Fibroblast of lung (primary cell): ENCODE data around the gene ROBO2. TPM values are rescaled to one million over a fixed set of nuclear protein-coding genes. Genes with fewer than 3 reads are reported as not detected.

Source experiments
- DNase-seq, 2 donors: peaks; one replicate each; pipeline versions ENCODE4 v3.0.0 to v3.0.0-alpha.2; 2010; ENCODE audit warnings: low read depth in 2 of 2
- H2AFZ ChIP-seq: 2 replicates; pipeline ENCODE4 v1.5.1; 2012; ENCODE audit warnings: low read length, control low read depth, inconsistent platforms
- H3K27ac ChIP-seq: 2 replicates; pipeline ENCODE4 v1.5.1; 2011; ENCODE audit warnings: low read length, control low read depth; ENCODE audit not compliant: insufficient read depth
- H3K27me3 ChIP-seq: 2 replicates; pipeline ENCODE4 v1.5.1; 2011; ENCODE audit warnings: mild to moderate bottlenecking, low read length; ENCODE audit not compliant: control insufficient read depth, insufficient read depth
- H3K36me3 ChIP-seq: 2 replicates; pipeline ENCODE4 v1.5.1; 2011; ENCODE audit warnings: low read length; ENCODE audit not compliant: control insufficient read depth, insufficient read depth
- H3K4me1 ChIP-seq: 2 replicates; pipeline ENCODE4 v1.5.1; 2011; ENCODE audit warnings: low read length; ENCODE audit not compliant: control insufficient read depth, insufficient read depth; ENCODE audit errors: extremely low read depth
- H3K4me2 ChIP-seq: 2 replicates; pipeline ENCODE4 v1.5.1; 2011; ENCODE audit warnings: low read length, control low read depth; ENCODE audit not compliant: insufficient read depth; ENCODE audit errors: extremely low read depth
- H3K4me3 ChIP-seq, 4 experiments: fragments of 200-600 bp in 1 of 4; sonication (generic) in 1 of 4; replicated peaks in 1 of 4; 2 replicates each; pipeline ENCODE4 v1.5.1; 2011 to 2016; ENCODE audit warnings: low read length in 4 of 4, low read depth in 3 of 4, mild to moderate bottlenecking in 3 of 4, control low read depth in 2 of 4, inconsistent platforms in 1 of 4, mixed read lengths in 1 of 4; ENCODE audit not compliant: insufficient read depth in 1 of 4; ENCODE audit errors: control extremely low read depth in 1 of 4
- H3K79me2 ChIP-seq: 2 replicates; pipeline ENCODE4 v1.5.1; 2012; ENCODE audit warnings: mild to moderate bottlenecking, low read length, inconsistent platforms; ENCODE audit not compliant: control insufficient read depth, insufficient read depth
- H3K9ac ChIP-seq: 2 replicates; pipeline ENCODE4 v1.5.1; 2011; ENCODE audit warnings: mild to moderate bottlenecking, low read length, control low read depth; ENCODE audit not compliant: insufficient read depth
- H3K9me3 ChIP-seq: 2 replicates; pipeline ENCODE4 v1.5.1; 2012; ENCODE audit warnings: low read depth, low read length; ENCODE audit not compliant: control insufficient read depth, insufficient read depth
- H4K20me1 ChIP-seq: 2 replicates; pipeline ENCODE4 v1.5.1; 2011; ENCODE audit warnings: low read length; ENCODE audit not compliant: control insufficient read depth, insufficient read depth; ENCODE audit errors: extremely low read depth
- EZH2 ChIP-seq: IDR thresholded peaks from 2 replicates; pipeline ENCODE4 v1.5.1; 2012; ENCODE audit warnings: low read length, control low read depth, mild to moderate bottlenecking; ENCODE audit errors: missing control alignments
- polyA plus RNA-seq, 2 donors: library from polyadenylated mRNA; depleted of rRNA in 1 of 2; stranded (reverse) in 1 of 2; unstranded in 1 of 2; fragments of >200 nt; gene quantifications; 2 replicates each; pipeline ENCODE4 v1.2.1, GENCODE V29; 2011 to 2012; ENCODE audit warnings: missing spikeins in 1 of 2
- total RNA-seq: library from RNA; depleted of rRNA; stranded (reverse); fragments of >200 nt; gene quantifications from 2 replicates; pipeline ENCODE4 v1.2.1, GENCODE V29; 2014
- TF ChIP-seq, protein P1 (sequence below), 2 donors: IDR thresholded peaks in 1 of 2; conservative IDR thresholded peaks in 1 of 2; 1 replicate in 1 of 2; 2 replicates in 1 of 2; pipeline ENCODE4 v1.5.1; 2011 to 2012; ENCODE audit warnings: low read length in 2 of 2, control low read depth in 1 of 2, inconsistent platforms in 1 of 2, low read depth in 1 of 2, mild to moderate bottlenecking in 1 of 2

Gene ROBO2
- total and polyA plus RNA-seq, 2 donors (not counting 1 experiment from before 2014, with no cell fraction given) = 0.83 to 1.5 TPM

DNA sequence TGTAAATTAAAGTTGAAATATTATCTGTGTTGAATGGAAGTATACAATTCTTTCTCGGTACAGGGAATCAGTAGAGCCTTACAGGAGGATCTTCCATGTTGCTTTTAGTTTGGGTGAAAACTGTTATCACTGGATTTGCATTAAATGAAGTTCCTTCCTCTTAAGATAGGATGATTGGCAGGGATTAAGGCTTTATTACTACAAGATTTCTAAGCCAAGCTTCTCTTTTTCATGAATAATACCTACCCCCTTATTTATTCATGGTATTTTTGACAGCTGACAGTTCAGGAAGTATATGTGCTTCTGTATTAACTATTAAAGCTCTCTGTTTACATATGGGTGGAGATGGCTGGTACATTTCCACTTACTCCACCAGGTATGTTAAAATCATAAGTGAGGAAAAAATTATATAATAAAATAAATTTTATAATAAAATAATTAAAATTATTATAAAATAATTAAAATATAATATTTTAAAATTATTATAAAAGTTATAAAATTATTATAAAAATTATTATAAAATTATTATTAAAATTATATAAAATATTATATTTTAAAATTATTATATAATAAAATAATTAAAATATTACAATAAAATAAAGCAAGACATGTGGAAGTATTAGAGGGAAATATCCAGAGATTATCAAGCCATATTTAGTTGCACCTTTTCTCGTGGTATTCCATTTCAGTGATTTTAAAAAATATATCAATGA lies 332.9 kb downstream of the ROBO2 start:
- Histone ChIP-seq H3K4me1 (no peaks in the 10 kb centered on the region), H4K20me1 (no peaks in the 10 kb centered on the region), H3K9me3 (no peaks in the 10 kb centered on the region), H3K79me2 (no peaks in the 10 kb centered on the region), H3K27me3 (no peaks in the 10 kb centered on the region), H3K4me2 (no peak overlapping the region), H3K4me3 (no peak overlapping the region), H3K27ac (no peak overlapping the region), H3K9ac (no peak overlapping the region), H3K36me3 (no peaks in the 10 kb centered on the region), H2AFZ (no peak overlapping the region)
- TF ChIP-seq, protein P1, sequence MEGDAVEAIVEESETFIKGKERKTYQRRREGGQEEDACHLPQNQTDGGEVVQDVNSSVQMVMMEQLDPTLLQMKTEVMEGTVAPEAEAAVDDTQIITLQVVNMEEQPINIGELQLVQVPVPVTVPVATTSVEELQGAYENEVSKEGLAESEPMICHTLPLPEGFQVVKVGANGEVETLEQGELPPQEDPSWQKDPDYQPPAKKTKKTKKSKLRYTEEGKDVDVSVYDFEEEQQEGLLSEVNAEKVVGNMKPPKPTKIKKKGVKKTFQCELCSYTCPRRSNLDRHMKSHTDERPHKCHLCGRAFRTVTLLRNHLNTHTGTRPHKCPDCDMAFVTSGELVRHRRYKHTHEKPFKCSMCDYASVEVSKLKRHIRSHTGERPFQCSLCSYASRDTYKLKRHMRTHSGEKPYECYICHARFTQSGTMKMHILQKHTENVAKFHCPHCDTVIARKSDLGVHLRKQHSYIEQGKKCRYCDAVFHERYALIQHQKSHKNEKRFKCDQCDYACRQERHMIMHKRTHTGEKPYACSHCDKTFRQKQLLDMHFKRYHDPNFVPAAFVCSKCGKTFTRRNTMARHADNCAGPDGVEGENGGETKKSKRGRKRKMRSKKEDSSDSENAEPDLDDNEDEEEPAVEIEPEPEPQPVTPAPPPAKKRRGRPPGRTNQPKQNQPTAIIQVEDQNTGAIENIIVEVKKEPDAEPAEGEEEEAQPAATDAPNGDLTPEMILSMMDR (conservative IDR thresholded peaks at IDR 0.05 in 1 of 2, IDR thresholded peaks at IDR 0.05 in 1 of 2; ENCODE audit: low read depth in 1 of 2, low read length in 2 of 2) = no peak
- TF ChIP-seq EZH2 = no peak
- DNase-seq = no peak

DNA sequence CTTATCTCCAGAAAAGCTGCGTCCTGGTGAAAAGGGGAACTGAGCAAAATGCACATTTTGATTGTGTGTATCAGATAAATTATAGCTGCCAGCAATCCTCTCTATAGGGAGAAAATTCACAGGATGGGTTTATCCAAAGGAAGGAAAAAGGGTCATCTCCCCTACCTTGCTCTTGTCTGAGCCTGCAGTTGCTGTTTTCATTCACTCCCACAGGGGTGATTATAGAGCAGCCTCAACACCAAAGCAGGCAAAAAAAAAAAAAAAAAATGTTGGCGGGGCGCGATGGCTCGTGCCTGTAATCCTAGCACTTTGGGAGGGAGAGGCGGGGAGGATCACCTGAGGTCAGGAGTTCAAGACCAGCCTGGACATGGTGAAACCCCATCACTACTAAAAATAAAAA lies 333.7 kb downstream of the ROBO2 start:
- DNase-seq = no peak
- H3K9me3 ChIP-seq = no peaks in the 10 kb centered on the region
- no peak overlapping the region for H2AFZ ChIP-seq
- TF ChIP-seq, protein P1 (conservative IDR thresholded peaks at IDR 0.05 in 1 of 2, IDR thresholded peaks at IDR 0.05 in 1 of 2; ENCODE audit: low read depth in 1 of 2, low read length in 2 of 2) = no peak
- H3K36me3 ChIP-seq = no peaks in the 10 kb centered on the region
- no peaks in the 10 kb centered on the region for H4K20me1 ChIP-seq
- no peak overlapping the region for H3K27ac ChIP-seq
- H3K4me1 ChIP-seq = no peaks in the 10 kb centered on the region
- no peaks in the 10 kb centered on the region for H3K27me3 ChIP-seq
- H3K79me2 ChIP-seq = no peaks in the 10 kb centered on the region
- H3K9ac ChIP-seq = no peak overlapping the region
- no peak overlapping the region for H3K4me2 ChIP-seq
- H3K4me3 ChIP-seq = no peak overlapping the region

DNA sequence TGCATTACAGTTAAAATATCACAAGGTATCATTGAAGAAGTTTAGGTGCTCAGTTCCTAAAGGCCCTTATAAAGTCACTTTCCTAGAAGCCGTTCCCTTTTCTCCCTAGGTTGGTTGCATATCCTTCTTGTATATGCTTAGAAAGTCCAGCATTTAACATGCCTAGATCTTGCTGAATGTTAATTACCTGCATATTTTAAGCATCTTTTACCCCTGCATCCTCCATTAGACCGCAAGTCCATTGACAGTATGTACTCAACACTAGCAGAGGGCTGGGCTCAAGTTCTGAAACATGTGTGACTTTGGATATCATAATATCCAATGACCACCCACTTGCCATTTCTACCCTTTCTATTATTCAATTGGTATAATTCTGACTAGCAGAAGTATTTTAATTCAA lies 336.6 kb downstream of the ROBO2 start:
- Histone ChIP-seq H2AFZ (no peak overlapping the region), H3K27me3 (no peaks in the 10 kb centered on the region), H4K20me1 (no peaks in the 10 kb centered on the region), H3K4me1 (no peaks in the 10 kb centered on the region), H3K79me2 (no peaks in the 10 kb centered on the region), H3K36me3 (no peaks in the 10 kb centered on the region), H3K27ac (no peak overlapping the region), H3K9me3 (no peaks in the 10 kb centered on the region), H3K4me2 (no peak overlapping the region), H3K9ac (no peak overlapping the region), H3K4me3 (no peak overlapping the region)
- TF ChIP-seq, protein P1 (conservative IDR thresholded peaks at IDR 0.05 in 1 of 2, IDR thresholded peaks at IDR 0.05 in 1 of 2; ENCODE audit: low read depth in 1 of 2, low read length in 2 of 2) = no peak
- TF ChIP-seq EZH2 = no peak
- DNase-seq = no peak
